DMS114 treated with DMSO at 0.1 percent for 48 hours (cell line): ENCODE measurements around the gene LAP3.
"Not testable (repeated sequence)": the region's sequence is repeated elsewhere in the genome, so short reads cannot be mapped to it uniquely, and the experiment has no call there.

ENCODE experiments used
- DNase-seq: peaks from one replicate; lab custom pipeline; 2025; ENCODE audit not compliant: unreplicated experiment; lab: John Stamatoyannopoulos, UW

LAP3 gene

GRCh38 chr4:17576932-17577664 is at the start of gene LAP3:
Gene LAP3 (plus strand): TSS chr4:17577198. CDS start chr4:17577466, 268 bp downstream.
- peak; percentile 83 for DNase-seq

- no peak for DNase-seq
Observed at GRCh38 chr4:17528551-17529165, 48.3 kb upstream of the LAP3 start.

GRCh38 chr4:17531538-17532285 is 45.3 kb upstream of the LAP3 start:
- no peak for DNase-seq

- DNase-seq: no peak
Observed at GRCh38 chr4:17534705-17535104, 42.3 kb upstream of the LAP3 start.

DNA sequence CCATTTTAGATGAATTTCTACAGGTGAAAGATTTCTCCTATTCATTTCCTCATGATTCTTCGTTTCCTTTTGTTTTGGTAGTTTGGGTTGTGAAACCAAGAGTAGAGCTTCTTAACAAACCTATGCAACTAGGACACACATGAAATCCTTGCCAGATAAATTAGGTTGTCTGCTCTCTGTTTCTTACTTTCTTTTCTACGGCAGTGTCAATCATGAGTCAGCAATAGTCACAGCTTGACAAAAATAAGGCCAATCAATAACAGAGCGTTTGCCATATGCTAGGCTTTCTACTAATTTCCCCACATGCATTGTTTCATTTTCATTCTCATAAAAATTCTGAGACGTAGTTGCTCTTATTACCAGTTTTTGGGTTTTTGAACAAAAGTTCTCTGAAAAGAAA is 41.8 kb upstream of the LAP3 start:
- DNase-seq: no peak

DNA sequence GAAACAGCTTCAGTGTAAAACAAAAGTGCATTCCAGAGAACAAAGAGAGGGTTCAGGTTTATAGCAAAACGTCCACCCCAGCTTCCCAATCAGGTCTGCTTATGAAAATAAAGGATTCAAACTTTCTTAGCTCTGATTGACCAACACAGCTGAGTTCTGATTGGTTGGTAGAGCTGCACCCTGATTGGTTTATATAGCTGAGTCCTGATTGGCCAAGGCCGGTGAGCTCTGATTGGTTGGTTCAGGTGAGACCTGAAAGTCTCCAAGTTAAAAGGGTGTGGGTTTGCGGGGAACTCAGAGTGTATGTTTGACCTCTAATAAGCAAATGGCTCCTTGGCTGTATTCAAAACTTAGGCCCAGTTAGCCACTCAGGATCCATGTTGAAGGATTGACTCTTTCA is 41.1 kb upstream of the LAP3 start:
- DNase-seq: no peak

- DNase-seq: not testable (repeated sequence)
Observed at GRCh38 chr4:17537060-17537459, 39.9 kb upstream of the LAP3 start.

DNA sequence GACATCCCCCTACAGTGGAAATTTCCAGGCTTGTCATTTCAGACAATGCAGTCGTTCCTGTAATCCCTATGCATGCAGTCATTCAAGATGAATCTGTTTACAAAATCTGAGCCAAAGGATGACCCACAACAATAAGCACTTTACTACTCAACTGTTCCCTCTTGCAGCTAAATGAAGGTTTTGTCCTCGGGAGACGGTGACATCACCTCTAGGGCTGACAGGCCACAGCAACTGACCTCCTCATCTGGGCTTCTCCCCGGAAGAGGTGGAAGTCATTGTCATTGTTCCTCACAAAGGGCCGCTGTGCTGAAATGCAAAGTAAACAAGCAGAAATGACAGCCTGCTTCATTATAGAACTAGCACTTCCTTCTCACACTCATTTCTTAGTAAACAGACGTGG is 32.8 kb upstream of the LAP3 start:
- DNase-seq: no peak

DNA sequence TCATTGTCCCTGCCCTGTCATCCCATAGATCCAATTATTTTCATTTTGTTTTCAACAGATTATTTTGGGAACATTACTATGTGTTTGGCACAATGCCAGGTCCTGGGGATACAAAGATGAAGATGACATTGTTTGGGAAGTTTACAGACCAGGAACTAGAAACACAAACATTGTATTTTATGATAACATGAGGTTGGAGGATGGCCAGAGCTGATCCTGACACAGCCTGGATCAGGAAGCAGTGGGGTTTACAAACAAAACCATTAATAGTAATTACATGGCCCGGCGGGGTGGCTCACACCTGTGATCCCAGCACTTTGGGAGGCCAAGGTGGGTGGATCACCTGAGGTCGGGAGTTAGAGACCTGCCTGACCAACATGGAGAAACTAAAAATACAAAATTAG is 32.2 kb upstream of the LAP3 start:
- no peak for DNase-seq

DNA sequence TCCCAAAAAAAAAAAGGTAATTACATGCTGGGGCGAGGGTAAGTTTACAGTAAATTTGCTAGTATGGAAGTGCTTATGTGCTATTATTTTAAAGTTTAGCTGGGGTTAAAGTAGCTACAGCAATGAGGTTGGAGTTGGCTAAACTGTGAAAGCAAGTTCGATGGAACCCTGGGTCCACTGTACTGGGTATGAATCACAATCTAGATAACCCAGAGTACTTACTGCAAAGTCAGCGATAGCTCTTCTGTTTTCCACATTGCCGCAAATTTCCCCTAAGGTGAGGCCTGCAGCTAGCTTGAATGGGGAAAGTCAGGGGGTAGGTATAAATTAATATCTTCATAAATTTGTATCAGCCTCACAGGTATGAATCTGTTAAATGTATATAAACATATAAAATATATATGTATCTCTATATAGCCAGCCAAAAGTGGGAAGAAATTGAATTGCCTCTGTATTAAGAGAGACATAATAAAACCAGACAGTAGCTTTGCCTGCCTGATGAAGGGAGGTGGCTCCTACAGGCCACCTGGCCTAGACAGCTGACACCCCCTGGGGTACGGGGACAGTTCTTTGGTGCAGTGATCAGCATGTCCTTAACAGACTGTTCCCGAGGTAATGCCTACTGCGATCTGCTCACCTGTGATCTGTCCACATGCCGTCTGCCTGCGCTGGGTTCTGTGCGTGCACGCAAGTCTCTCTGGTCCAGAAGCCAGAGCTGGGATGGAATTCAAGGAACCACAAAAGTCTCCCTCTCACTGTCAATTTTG is 31.4 kb upstream of the LAP3 start:
- DNase-seq: no peak

- no peak for DNase-seq
Observed at GRCh38 chr4:17546222-17546621, 30.8 kb upstream of the LAP3 start.

GRCh38 chr4:17546678-17547077 is 30.3 kb upstream of the LAP3 start:
- no peak for DNase-seq

- DNase-seq: no peak
Observed at GRCh38 chr4:17550549-17550948, 26.4 kb upstream of the LAP3 start.

- DNase-seq: no peak
Observed at GRCh38 chr4:17552427-17552826, 24.6 kb upstream of the LAP3 start.

DNA sequence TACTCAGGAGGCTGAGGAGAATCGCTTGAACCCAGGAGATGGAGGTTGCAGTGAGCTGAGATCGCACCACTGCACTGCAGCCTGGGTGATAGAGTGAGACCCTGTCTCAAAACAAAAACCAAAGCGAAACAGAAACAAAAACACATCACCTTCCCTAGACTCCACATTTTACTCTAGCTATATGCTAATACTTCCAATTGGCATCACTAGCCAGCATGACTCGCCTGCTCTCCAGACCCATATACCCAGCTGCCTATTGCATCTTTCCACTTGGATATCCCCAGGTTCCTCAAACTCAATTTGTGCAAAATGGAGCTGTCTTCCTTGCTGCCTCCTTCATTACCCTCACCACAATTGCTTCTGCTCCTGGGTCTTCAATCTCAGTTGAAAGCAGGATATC is 22.4 kb upstream of the LAP3 start:
- no peak for DNase-seq

DNA sequence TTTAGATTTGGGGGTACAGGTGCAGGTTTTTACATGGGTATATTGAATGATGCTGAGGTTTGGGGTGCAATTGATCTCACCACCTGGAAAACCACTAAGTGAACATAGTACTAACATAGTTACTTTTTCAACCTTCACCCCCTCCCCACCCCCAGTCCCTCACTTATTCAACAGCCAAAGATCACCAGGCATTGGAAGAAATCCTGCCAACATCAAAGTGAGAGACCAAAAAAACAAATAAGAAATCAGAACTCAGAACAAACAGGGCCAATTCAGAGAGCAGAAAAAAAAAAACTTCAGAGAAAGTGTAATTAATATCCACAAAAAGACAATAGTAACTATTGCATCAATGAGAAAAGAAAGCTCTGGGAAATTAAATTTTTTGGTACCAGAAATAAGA is 20.5 kb upstream of the LAP3 start:
- no peak for DNase-seq

GRCh38 chr4:17557880-17558279 is 19.1 kb upstream of the LAP3 start:
- no peak for DNase-seq

GRCh38 chr4:17558941-17559708 is 17.9 kb upstream of the LAP3 start:
- no peak for DNase-seq

- DNase-seq: no peak
Observed at GRCh38 chr4:17559709-17560048, 17.3 kb upstream of the LAP3 start.

GRCh38 chr4:17560065-17560673 is 16.8 kb upstream of the LAP3 start:
- DNase-seq: no peak
